ENCODE data around the gene BEND5.
A peak's percentile ranks its signal among the peaks of the same experiment; 100 is the strongest.

Gene BEND5

DNA sequence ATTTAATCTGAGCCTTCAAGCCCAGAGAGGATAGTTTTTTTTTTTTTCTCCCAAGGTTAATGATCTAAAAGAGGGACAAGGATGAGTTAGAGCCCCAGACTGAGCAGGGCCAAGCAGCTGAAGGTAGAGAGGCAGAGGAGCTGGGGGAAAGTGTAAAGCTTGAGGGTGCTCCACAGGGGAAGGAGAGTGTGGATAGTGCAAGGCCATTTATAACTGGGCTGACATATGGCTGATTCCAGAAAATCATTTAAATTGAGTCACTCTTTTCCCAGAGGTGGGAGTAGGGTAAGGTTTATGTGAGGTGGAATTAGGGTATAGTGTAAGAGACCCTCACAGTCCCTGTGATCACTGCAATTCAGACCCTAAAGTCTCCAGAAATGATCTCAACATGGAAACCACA, 55.8 kb downstream of the BEND5 start:
- DNase-seq (ENCODE audit: low read depth in 2 of 2): no peak

DNA sequence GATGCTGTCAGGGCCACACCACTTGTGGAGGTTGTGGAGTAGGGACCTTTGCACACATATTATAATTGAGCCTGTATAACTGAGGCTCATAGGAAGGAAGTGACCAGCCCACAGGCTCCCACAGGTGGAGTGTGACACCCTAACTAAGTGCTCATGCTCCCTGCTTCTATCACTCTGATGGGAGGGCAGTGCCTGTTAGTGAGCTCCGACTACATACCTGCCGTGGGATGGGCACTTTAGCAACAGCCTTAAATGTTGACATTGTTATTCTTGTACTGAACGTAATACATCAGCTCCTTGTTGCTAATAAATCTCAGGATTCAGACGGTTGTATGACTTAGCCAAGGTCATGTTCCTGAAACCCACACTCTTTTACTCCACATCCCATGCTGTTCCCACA, 58.0 kb downstream of the BEND5 start:
- no peak for DNase-seq (ENCODE audit: low read depth in 2 of 2)

DNA sequence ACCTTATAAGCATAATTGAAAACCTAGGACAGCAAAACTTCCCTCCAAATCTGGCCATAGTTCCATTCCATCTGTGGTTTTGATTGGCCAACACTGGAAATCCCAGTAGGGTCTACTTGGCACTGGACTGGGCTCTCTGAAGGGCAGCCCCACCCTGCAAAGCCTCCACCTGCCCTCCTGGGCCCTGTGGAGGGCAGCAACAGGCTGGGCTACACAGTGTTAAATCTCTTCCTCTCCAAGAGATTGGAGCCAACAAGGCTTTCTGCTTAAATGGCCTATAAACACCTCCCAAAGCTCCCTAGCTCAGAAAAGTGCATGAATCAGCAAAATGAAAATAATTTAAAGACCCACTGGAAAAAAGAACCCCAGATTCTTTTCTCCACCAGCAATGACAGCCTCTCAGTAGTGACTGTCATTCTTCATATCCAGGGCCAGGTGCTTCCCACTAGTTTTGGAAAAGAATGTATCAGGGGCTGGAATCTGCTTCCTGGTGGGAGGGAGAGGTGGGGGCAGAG, 58.5 kb downstream of the BEND5 start:
- DNase-seq (ENCODE audit: low read depth in 2 of 2): no peak

DNA sequence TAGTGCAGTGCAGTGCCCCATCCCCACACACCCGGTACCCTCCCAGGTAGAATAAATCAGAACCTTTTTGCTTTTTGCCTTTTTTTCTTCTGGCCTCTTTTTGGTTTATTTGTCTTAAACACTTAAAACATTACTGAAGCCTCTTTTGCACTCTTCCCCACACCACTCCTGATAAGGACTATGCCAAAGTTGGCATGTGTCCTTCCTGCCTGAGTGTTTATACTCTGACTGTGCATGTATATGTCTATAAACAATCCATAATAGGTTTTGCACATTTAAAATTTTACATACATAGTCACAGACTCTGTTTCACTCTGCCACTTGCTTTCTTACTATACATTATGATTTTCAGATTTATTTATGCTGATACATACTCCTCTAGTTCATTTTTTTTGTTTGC, 59.6 kb downstream of the BEND5 start:
- DNase-seq (ENCODE audit: low read depth in 2 of 2): no peak

DNA sequence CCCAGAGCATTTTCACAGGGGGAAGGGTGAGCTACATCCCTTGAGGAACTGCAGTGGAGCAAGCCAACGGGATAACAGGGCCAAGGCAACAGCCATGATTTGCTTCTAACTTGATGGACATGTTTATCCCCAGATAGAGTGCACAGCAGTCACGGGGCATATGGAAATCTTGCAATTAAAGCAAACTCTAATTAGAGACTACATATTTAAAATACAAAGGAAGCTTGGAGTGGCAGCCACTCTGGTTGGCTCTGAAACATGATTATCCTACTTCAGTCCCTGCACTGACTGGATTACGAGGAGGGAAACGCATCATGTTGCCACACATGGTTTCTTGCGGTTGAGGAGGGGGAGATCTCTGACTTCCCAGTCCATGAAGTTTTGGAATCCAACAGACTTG, 60.8 kb downstream of the BEND5 start:
- no peak for DNase-seq (ENCODE audit: low read depth in 2 of 2)

DNA sequence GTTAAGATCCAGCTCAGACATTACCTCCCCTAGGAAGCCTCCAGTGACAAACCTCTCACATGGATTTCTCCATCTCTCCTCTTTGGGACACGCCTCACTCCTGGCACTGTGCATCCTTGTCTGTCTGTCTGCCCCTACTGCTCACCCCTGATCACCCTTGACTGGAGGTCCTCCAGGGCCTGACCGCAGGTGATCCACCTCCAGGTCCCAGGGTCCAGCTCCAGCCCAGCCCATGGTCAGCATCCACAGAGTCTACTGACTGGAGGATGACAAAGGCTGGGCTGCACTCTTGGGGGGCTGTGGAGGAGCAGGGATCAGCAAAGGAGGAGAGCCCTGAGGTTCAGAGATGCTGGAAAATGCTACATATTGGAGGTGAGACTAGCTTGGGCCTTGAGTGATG, 65.8 kb downstream of the BEND5 start:
- DNase-seq (ENCODE audit: low read depth in 2 of 2): no peak

DNA sequence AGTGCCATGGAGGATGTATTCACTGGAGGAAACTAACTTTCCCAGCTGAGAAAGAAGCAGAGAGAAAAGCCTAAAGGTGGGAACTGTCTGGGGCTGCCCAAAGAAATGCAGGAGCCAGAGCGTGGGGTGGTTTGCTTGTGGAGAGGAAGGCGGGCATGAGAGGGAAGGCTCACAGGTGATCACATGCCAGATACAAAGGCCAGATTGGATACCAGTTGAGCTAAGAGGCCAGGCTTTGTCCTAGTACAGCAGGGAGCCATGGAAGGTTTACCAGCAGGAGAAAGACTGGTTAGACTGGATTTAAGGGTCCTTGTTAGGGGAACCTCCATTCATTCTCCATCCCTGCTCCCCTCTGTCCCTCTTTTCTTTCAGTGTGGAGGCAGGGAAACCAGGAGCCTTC, 66.4 kb downstream of the BEND5 start:
- DNase-seq (ENCODE audit: low read depth in 2 of 2): no peak

DNA sequence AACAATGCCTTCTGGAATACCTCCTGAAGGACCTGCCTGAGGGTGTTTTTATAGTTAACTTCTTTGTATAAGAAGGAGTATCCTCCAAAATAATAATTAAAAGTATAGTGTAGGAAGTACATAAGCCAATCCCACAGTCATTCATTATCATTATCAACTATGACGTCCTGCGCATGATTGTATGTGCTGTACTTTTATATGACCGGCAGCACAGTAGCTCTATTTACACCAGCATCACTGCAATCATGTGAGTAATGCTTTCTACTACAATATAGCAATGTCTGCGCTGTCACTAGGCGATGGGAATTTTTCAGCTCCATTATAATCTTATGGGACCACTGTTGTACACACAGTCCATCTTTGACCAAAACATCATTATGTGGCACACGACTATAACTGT, 72.0 kb downstream of the BEND5 start:
- DNase-seq (ENCODE audit: low read depth in 2 of 2): no peak

DNA sequence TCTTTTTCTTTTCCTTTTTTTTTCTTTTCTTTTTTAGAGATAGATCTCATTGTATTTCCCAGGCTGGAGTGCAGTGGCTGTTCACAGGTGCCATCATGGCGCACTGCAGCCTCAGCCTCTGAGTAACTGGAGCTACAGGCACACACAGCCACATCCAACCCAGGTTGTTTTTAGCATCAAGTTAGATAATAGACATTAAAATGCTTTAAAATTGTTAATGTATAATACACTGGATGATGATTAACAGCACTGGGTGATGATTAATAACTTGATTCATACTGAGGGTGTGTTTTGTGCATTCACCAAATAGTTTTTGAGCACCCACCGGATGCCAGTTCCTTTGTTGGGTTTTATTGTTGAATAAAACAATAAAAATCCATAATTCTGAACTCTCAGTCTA, 75.2 kb downstream of the BEND5 start:
- DNase-seq (ENCODE audit: low read depth in 2 of 2): no peak

DNA sequence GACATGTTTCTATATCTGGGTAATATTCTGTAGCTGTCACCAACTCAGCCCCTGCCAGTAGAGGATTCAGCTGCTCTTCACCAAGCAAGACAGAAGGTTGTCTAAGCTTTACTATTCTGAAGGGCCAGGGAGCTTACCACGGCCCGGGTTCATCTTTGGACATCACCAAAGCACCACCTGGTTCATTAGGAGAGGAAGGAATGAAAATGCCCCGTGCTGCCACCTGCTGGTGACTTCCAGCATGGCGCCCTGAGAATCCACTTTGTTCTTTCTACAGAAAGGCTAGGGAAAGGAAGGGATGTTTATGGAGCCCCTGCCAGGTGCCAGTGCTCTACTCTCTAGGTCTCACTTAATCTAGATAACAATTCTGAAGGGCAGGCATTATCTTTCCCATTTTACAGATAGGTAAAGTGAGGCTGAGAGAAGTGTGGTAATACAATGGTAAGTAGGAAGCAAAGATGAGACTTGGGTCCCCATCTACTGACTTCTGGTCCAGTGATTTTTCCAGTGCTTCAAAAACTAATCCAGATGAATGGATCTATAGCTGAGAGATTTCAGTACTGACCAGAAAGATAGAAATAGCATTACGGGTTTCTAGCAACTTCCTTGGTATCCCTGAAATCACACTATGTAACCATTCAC, 79.5 kb downstream of the BEND5 start:
- DNase-seq (ENCODE audit: low read depth in 2 of 2): peak; percentile 10 to 61

DNA sequence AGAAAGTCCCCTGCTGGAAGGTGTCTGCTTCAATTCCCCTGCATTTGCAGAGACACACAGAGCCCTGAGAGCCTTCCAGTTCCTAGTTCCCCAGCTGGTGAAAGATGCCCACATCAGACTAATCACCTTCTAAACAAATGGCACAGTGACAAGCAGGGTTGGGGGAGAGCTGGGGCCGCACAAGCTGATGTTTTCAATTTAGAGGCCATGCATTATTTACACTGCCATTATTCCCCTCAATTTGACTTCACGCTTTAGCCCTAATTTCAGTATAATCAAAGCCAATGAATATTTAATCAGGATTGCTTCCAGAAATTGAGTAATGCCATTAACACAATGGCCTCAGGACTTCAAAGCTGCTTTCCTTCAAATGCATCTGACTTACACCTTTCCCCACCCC, 81.5 kb downstream of the BEND5 start:
- no peak for DNase-seq (ENCODE audit: low read depth in 2 of 2)

DNA sequence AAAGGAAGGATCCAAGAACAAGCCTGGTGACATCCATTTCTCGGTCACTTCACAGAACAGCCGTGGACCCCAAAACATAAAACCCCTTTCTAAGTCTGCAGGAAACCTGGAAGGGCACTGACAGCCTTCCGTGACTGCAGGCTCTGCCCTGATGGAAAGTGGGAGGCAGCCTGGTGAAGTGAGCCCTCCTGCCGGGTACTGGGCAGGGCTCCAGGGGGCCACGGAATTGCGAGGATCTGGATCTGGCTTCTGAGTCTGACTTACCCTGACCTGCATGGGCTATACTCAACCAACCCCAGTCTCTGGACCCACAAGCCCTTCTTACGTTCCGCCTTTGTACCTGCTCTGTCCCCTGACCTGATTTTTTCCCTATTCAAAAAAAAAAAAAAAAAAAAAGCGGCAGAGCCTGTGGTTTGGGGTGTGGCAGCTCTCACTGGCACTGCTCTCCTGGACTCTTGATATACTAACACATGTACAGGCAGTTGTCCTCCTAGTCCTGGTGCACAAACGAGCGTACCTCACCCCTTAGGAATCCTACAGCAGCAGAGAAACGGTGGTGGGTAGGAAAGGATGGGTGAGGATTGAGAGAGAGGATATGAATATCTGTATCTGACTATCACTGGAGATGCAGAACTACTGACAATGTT, 82.9 kb downstream of the BEND5 start:
- DNase-seq (ENCODE audit: low read depth in 2 of 2): no peak

DNA sequence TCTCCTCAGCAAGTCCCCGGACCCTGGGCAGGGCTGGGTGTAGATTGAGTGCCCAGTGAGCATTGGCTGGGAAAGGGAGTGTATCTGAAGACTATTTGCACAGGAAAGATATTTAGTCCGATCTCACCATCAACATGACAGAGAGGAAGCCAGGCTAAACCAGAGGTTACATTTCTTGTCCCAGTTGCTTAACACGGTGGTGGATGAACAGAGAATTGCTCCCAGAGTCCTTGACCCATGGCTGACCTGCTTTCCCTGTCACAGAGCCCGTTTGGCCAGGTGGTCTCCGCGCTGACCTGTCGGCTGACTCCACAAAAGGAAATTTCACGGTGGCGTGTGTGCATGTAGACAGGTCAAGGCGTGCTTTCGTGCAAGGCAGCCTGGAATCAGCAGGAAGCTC, 83.5 kb downstream of the BEND5 start:
- no peak for DNase-seq (ENCODE audit: low read depth in 2 of 2)

DNA sequence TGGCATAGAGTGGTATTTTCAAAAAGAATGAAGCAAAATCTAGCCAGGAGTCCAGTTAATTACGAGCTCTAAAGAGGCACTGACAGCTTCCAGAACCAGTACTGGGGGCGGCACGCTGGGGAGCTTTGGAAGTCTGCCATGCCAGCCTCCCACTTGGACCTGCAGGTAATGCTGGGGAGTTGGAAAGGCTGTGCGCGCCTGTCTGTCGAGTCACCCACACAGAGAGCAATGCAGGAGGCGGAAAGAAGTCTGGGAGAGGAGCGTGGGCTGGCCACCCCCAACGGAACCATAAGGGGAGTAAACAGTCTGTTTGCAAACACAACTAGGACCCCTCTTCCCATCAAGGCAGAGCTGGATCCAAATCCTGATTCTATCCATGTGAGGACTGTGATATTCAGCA, 84.5 kb downstream of the BEND5 start:
- no peak for DNase-seq (ENCODE audit: low read depth in 2 of 2)

DNA sequence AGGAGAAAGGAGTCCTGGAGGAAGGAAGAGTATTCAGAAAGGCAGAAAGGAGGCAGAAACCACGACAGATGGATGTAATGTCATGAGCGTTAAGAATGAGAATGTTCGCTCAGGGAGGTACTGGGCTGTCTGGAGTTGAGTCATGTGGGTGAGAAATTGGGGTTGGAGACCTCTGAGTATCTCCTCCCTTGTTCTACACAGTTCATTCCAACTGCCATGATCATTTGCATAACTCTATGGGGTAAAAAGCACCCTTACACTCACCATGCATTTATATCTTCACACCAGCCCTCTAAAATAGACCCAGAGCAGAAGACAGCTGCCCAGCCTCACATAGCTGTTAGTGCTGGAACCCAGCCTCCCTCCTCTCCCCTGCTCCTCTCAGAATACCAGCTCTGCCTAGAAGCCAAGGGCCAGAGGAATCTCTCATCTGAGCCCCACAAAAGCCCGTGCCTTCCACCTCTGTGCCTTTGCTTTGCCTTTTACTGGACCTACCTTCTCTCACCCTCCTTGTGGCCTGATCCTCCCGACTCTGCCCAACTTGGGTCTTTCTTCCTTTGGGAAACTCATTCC, 85.2 kb downstream of the BEND5 start:
- no peak for DNase-seq (ENCODE audit: low read depth in 2 of 2)

DNA sequence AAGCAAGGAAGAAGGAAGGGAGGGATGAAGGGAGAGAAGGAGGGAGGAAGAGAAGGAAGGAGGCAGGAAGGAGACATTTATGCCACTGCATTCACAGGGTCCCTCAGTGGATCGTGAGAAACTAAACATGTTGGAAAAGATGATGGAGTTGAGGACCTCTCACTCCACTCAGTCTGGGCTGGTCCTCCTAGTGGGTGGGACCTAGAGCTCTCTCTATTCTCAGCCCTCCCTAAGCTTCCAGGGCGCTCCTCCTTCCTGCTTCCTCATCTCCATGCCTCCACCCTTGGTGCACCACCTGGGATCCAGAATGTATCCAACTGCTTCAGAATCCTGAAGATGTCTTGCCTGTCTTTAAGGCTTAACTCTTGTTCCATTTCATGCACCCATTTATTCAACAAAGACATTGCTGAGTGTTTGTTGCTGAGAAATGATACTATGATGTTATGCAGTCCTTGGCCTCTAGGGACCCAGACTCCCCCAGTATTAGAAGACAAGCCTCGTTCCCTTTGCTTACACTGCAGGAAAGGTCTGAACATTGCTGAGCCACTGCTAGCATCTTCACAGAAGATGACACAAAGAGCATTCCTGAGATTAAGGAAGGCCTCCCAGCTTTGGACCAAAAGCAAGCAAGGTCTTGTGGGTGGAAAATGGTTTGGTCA, 88.5 kb downstream of the BEND5 start:
- DNase-seq (ENCODE audit: low read depth in 2 of 2): no peak

DNA sequence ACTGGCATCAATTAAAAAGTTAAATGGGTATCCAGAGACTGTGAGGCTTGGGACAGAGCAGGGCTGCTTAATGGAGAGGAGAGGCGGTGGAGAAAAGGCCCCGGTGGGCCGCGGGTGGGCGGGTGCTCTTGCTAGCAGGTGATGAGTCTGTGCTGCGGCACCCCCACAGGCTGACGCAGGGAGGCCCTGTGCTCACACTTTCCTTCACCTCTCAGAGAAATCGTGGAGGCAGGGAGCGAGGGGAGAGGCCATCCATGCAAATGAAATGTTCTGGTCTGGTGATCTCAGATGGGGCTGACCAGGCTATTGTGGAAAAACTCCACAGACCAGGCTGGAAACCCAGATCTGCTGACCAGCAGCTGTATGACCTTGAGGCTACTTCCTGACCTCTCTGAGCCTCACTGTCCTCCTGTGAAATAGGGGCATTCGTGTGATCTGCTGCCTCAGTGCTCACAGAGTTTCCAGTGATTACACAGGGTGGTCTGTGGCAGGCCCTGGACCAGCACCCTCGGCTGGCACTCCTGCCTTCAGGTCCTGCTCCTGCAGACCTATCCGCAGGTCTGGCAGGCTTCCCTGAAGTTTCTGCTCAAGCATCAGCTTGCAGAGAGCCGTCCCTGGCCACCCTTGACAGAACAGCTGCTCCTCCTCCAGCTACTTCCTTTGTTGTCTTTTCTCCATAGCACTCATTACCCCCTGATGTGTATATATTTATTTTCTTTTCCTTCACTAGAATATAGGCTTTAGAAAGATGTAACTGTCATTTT, 89.2 kb downstream of the BEND5 start:
- no peak for DNase-seq (ENCODE audit: low read depth in 2 of 2)

DNA sequence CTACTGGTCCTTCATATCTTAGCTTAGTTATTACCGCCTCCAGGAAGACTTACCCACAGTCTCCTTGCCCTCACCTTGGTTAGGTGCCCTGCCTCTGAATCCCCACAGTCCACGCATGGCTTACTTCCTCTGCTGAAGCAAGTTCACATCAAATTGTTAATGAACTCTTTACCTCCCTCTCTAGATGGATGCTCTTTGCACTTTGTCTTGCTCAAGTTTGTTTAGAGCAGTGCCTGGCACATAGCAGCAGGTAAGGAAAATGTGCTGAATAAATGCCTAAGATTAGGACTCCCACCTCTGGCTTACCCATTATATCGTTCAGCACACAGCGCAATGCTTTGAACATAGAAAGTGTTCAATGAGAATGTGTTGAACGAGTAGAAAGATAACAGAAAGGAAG, 90.5 kb downstream of the BEND5 start:
- DNase-seq (ENCODE audit: low read depth in 2 of 2): no peak

DNA sequence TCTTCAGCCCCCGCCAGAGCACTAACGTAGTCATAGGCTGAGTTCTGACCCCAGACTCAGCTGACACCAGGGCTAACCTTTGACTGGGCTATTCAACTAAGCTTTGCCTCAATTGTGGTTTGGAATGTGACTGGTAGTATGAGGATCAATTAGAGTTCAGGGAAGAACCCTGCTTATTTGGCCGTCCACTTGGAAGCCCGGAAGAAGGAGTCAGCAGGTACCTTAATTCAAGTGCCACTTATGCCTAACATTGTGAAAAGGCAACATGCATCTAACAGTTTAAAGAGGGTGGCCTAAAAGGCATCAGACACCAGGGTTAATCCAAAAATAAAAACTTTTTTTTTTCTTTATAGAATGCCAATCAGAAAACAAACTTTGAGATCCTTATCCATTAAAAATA, 92.3 kb downstream of the BEND5 start:
- DNase-seq (ENCODE audit: low read depth in 2 of 2): no peak

DNA sequence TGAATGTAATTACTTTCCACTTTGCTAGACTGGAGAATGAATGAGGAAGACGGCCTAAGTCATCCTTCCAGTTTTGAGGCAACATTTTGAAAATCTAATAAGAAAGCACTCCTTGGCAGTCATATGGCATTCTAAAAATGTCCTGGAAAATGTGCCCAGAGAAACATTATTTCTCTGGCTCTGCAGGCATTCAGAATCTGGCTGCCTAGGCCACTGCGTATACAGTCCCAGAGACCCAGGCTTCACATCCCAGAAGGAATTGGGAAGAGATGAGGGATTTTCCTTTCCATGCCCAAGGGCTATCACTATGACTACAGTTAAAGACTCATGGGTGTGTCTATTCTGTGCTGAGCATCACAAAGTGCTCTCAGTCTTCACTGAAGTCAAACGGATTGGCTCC, 92.9 kb downstream of the BEND5 start:
- DNase-seq (ENCODE audit: low read depth in 2 of 2): no peak

DNA sequence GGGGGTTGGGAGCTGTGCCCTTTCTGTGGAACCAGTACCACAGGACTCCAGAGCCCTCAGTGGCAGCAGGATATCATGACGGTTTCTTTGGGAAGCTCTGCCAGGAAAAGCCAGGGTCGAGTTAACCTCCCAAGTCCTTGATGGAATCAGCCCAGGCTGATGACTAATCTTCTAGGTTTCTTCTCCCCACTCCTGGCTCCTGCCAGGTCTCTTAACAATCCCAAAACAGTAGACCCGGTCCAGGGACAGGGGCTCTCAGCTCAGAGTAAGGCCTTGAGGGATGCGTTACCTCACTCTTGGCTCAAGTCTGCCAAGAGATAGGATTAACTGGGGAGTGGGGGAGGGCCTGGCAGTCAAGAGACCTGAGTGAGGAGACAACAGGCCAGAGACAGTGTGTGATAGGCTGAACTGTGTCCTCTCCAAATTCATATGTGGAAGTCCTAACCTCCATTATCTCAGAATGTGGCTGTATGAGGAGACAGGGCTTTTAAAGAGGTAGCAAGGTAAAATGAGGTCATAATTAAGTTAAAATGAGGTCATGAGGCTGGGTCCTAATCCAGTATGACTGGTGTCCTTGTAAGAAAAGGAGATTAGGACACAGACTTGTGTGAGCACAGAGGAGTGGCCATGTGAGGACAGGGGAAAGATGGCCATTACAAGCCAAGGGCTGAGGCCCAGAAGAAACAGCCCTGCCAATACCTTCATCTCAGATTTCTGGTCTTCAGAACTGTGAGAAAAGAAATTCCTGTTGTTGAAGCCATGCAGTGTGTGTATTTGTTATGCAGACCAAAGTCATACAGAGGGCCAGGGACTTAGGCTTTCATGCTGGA, 95.0 kb downstream of the BEND5 start:
- DNase-seq (ENCODE audit: low read depth in 2 of 2): no peak
